Uterus (tissue), 2 donors: Measurements from ENCODE around the gene CAPN15.

Source experiments
- POLR2A ChIP-seq, 2 donors: fragments of 450-650 bp; IDR thresholded peaks; one replicate each; pipeline ENCODE4 v1.6.1; 2016; ENCODE audit warnings: antibody characterized with exemption in 2 of 2, mild to moderate bottlenecking in 1 of 2, moderate library complexity in 1 of 2
- TF ChIP-seq, protein P1 (sequence below), 4 experiments: fragments of 200-600 bp in 2 of 4; fragments of 450-650 bp in 2 of 4; sonication (generic) in 2 of 4; IDR thresholded peaks; one replicate each; pipeline ENCODE4 v1.5.1; 2016 to 2019; ENCODE audit warnings: antibody characterized with exemption in 4 of 4, mild to moderate bottlenecking in 2 of 4, moderate library complexity in 1 of 4

DNA sequence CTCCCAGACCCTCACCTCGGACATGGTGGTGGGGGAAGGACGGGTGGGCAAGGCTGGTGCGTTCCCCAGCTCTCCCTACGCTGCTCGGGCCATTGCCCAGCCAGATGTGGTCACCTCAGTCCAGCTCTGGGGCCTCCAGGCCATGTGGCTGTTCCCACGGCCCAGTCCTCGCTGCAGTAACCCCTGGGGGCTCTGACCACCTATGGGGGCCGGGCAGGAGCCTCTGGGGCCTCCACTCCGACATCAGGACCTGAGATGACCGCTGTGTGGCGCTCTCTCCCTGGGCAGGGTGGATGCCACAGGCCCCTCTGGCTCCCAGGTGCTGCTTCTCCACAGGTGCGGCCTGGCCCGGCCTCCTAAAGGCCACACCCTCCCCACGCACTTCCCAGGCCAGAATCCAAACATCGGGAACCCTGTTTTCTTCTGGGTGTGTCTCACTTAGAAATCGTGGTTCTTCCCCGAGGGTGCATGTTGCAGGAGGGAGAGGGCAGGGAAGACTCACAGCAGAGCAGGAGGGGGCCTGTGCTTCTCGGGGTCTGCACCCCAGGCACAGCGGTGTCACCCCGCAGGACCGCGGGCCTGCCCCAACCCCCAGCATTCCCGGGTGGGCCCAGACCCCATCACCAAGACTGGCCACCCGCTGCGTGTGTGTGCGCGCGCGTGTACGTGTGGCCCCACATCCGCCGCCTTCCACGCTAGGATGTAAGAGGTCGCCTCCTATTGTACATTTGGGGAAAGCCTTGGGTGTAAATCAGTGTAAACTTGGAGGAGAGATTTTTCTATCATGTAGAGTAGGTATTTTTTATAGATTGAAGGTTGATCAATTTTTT lies 5.9 kb upstream of the CAPN15 start:
- TF ChIP-seq POLR2A (IDR thresholded peaks at IDR 0.05), result no peak
- TF ChIP-seq, protein P1, sequence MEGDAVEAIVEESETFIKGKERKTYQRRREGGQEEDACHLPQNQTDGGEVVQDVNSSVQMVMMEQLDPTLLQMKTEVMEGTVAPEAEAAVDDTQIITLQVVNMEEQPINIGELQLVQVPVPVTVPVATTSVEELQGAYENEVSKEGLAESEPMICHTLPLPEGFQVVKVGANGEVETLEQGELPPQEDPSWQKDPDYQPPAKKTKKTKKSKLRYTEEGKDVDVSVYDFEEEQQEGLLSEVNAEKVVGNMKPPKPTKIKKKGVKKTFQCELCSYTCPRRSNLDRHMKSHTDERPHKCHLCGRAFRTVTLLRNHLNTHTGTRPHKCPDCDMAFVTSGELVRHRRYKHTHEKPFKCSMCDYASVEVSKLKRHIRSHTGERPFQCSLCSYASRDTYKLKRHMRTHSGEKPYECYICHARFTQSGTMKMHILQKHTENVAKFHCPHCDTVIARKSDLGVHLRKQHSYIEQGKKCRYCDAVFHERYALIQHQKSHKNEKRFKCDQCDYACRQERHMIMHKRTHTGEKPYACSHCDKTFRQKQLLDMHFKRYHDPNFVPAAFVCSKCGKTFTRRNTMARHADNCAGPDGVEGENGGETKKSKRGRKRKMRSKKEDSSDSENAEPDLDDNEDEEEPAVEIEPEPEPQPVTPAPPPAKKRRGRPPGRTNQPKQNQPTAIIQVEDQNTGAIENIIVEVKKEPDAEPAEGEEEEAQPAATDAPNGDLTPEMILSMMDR (IDR thresholded peaks at IDR 0.05), result no peak
